GM10847 (cell line): Measurements from ENCODE around the gene PCK1.

Experiments used
- POLR2A ChIP-seq: IDR thresholded peaks from 2 replicates; pipeline ENCODE4 v1.6.1; 2011; ENCODE audit not compliant: insufficient read length; ENCODE audit errors: extremely low read depth

PCK1 gene

DNA sequence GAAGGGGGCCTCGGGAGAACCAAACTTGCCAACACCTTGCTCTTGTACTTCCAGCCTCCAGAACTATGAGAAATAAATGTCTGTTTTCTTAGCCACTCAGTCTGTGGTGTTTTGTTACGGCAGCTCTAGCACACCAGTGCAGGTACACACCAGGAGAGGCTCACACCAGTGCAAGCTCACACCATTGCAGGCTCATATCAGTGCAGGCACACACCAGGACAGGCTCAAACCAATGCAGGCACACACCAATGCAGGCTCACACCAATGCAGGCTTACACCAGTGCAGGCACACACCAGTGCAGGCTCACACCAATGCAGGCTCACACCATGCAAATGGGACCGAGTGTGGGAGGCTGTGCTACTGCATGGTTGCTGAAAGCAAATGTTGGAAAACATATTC lies 31.1 kb upstream of the PCK1 start:
- no peak for TF ChIP-seq POLR2A

DNA sequence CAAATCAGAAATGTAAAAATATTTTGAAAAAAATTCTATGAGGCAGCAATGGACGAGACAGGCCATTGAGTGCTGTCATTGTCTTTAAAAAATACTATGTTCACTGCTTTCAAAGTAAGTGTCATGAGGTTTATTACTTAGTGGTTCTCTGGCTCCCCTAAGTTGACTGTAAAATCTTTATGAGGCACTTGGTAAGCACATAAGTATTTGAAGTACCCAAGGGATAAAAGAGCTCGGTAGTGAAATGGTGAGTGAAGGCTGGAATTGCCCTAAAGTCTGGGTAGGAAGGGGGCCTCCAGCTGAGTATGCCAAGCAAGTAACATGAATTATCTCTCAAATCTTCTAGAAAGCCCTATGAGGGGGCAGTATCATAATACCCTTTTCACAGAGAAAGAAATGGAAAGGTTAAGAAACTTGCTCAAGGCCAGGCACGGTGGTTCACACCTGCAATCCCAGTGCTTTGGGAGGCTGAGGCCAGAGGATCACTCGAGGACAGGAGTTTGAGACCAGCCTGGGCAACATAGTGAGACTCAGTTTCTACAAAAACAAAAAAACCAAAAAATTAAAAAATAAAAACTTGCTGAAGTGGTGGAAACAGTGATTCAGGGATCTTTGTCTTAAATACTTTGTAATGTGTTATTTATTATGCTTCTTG lies 30.5 kb upstream of the PCK1 start:
- no peak for TF ChIP-seq POLR2A

DNA sequence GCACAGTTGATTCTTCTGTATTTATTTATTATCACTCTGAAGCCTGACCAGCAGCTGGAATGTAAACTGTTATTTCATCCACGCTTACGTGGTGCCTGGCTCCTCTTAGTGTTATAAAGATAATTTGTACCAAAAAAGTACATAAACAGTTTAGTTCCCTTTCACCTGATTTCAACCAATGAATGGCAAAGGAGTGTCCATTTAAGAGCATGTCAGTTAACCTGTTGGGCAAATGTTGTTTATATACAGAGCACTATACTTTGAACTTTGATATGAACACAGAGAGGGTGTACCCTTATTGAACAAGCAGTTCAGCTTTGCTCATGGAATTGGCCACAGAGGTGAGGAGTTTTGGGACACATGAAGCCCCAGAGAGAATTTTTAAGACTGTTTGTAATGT lies 28.8 kb upstream of the PCK1 start:
- TF ChIP-seq POLR2A: no peak

DNA sequence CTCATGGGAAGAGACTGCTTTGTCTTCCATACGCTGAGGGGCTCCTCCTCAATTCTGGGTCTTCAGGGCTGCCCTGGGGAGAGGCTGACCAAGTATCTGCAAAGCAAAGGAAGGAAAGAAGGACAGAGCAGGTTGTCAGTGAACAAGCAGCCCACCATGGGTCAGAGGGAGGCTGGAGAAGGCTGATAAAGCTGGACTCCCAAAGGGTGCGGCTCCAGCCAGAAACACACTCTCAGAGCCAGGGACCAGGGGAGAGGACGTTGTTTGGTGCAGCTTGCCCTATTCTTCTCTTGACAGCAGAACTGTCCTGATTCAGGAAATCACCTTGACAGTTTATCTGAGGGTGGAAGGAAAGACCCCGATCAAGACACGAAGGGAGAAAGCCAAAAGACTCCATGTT lies 25.6 kb upstream of the PCK1 start:
- TF ChIP-seq POLR2A: no peak

DNA sequence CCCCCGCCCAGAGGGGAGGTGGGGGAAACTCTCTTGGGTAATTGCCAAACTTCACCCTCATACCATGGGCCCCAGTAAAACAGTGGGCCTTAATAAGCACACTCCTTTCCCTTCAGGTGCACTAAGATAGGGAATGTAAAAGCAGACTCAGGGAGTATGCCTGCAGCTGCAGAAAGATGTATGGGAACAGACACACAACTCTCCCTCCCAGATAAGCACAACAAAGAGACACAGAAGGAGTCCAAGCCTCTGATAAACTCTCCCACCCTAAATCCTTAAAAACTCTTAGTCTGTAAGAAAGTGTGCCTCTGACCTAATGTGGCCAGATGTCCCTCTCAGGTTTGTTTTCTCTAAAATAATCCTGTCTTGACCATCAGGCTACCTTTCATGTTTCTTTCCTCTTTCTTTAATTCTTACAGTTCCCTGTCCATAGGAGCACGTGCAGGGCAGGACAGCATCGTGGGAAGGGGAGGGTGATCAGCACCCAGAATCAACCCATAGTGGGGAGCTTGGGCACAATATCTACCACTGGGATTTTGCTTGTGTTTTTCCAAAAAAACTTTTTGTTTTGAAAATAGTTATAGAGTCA lies 24.7 kb upstream of the PCK1 start:
- no peak for TF ChIP-seq POLR2A

DNA sequence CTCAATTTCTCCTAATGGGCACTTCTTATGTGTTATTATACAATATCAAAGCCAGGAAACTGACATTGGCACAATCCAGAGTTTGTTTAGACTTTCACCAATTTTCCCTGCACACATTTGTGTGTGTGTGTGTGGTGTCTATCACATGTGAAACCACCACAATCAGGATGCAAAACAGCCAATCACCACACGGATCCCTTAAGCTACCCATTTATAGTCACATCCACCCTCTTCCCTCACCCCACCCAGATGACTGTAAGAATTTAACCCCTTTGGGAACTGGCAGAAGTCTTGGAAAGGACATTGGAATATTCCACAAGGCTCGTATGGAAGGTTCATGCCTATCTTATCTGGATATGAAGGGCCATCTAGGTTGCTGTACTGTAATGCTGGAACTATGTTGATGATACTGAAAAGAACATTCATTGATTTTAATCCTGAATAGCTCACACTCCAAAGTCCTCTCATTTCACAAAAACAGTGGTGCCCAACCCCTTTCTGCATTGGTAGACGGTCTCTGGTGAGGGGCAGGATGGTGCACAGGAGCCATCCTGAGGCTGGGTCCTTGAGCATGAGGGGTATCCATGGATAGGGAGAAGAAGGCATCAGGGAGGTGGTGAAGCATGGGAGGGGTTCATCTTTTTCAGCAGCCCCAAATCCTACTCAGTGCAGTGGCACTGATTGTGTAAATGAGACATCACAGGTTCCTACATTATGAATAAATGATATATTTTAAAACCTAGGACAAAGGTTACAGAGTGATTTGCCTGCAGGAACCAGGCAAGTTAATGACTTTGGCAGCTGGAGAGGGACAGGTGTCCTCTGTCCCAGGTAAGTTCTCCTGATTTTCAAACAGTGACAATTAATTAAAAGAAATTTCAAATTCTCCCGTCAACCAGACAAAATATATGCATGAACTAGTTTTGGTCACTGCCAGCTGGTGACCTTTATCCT lies 23.9 kb upstream of the PCK1 start:
- no peak for TF ChIP-seq POLR2A

DNA sequence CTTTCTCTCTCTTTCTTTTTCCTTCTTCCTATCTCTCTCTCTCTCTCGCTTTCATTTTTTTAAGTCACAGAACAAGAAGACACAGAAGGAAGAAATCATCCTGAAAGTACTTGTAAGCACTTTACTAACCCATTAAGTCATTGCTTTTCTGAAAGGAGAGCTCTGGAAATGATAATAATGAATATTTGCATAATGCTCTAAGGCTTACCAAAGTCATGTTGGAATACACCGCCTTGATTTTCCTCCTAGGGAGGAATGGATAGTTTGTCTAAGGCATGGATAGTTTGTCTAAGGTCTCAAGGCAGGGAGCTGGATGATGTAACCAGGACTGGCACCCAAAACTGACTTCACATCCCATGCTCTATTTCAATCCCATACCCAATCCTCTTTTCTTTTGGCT lies 23.1 kb upstream of the PCK1 start:
- no peak for TF ChIP-seq POLR2A

DNA sequence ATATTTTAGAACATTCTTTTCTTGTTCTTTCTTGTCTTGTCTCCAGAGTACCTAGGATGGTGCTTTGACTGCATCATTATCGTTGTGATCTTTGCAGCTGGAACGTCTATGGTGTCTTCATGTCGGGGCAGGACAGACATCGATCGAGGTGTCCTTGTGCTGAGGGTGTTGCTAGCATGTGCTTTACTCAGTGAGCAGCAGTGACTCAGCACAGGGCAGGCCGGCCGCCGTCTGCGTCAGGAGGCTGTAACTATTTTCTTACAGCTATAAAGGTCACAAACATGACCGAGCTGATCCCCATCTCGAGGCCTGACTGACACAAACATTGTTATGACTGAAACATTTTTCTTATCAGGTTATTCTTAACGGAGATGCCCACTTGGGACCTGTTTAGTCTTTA lies 21.0 kb upstream of the PCK1 start:
- no peak for TF ChIP-seq POLR2A

DNA sequence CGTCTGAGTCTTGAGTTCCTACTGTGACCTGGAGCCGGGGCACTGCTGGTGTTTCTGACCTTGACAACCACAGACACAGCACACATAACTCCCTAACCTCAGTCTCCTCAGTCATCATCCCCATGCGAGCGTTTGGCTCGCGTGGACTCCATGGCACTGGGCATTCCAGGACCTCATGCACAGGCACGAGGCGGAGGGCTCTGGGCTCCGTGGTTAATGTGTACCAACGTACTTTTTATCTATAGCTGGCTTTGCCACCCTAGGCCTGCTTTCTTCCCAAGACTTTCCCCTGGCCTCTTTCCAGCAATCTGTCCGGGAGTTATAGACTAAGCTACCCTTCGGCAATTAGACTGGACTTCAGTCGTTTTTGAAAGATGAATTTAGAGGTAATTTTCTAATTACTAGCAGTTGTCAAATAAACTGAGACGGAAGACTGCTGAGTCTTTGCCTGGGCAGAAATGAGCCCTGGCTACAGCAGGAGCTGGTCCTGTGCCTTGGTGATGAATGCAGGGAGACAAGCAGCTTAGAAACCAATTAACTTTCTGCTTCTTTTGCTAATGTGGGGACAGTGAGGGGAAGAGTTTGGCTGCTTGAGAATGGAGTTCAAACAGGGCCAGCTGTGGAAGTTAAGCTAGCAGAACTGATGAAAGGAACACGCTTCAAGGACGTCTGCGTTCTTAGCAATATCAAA lies 19.9 kb upstream of the PCK1 start:
- no peak for TF ChIP-seq POLR2A

DNA sequence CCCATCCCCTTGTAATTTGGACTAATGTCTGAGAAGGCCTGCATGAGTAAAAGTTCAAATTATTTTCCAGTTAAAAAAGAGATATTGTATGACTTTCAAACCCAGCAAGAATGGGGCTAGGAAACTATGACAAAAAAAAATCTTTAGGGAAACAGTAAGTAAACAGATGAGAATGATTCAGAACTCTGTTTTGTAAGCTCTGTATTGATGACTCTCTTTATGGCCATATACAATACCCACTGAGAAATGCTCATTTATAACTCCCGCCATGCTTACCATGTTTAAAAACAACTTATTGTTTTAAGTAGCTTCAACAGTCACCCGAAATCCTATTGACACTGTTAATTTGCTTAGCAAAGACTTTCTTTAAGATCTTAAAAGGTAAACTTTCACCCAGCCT lies 17.2 kb upstream of the PCK1 start:
- TF ChIP-seq POLR2A: no peak

DNA sequence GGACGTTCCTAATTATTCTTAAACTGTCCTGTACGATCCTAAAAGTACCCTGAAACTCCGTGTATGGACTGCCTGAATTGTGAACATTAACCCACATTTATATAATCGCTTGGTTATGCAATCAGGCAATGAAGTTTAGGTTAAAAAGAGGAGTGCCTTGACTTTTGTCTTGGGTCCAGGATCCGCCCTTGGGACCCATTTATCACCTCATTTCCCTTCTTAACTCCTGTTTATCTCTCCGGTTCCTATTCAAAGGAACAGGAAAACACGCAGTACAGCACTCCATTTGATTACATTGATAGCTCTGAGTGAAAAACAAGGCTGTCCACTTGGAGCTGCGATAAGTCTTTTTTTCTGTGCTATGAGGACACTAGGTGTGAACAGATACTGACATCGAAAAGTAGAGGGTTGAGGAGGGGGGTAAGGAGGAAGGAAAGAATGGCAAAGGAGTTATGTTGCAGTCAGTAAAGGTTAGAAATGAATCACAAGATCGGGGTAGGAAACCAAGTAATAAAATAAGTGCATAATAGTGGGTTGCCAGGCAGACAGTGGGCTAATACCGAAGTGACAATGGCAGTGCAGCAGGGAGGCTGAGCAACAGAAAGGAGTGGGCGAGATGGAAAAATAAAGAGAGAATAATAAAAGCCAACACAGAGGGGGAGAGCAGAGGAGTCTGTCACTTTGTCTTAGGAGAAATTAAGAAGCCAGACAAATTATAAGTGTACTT lies 15.9 kb upstream of the PCK1 start:
- TF ChIP-seq POLR2A: no peak

DNA sequence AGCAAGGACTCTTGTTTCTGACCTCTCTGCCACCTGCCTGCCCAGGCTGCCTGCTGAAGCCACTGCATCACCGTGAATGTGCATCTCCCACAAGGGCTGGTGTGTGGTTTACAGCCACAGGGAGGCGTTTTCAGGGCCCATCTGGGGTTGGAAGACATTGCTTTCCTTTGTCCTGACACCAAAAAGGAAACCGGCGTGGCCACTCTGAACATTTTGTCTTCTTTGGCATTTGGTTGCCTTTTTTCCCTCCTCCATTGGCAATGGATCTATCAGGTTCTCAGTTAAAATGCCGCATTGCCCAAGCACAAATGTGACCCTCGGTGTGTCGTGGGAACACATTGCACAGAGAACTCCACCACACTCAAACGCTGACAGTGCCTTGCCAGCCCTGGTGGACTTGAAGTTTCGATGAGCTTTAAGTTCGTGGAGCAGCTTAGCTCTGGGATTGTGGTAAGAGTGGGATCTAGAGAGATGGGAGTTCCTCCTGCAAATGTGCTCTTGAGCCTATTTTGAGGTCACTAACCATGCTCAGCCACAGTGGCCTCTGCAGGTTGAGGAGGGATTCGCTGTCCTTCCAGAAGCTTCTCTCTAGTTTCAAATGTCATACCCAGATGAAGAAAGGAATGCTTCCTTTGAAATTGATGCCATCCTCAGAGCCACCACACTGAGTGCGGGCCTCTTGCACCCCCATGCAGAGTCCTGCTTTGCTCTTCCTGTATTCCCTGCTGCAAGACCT lies 14.8 kb upstream of the PCK1 start:
- TF ChIP-seq POLR2A: no peak

DNA sequence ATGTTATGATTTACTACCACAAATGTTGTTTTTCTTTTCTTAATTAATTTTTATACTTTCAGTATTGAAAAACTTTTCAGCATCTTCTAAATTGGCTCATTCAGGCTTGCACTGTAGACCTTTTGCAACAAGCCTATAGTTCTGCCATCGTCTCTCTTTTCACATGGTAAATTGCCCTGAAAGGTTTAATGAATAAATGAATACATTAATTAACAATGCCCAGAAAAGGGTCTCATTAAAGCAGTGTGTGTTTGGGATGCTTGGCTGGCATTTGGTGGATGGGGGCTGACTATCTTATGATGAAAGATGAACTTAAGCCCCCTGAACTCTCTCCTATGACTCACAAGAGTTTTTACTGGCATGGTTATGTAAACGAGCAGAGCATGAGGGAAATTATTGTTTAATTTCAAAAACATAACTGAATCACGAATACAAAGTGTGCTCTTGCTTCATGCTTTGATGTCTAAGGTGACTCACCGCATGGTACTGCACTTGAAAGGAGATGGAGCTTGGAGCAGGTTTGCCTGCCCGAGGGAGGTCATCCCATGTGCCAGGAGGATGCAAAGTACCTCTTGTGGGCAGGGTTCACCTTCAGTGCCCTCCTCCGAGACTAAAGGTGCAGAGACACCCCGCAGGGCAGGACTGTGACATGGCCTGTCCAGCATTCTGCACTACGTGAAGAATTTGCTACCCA lies 13.8 kb upstream of the PCK1 start:
- TF ChIP-seq POLR2A: no peak
